ENCODE data around the gene PGAP2.

Gene PGAP2

DNA sequence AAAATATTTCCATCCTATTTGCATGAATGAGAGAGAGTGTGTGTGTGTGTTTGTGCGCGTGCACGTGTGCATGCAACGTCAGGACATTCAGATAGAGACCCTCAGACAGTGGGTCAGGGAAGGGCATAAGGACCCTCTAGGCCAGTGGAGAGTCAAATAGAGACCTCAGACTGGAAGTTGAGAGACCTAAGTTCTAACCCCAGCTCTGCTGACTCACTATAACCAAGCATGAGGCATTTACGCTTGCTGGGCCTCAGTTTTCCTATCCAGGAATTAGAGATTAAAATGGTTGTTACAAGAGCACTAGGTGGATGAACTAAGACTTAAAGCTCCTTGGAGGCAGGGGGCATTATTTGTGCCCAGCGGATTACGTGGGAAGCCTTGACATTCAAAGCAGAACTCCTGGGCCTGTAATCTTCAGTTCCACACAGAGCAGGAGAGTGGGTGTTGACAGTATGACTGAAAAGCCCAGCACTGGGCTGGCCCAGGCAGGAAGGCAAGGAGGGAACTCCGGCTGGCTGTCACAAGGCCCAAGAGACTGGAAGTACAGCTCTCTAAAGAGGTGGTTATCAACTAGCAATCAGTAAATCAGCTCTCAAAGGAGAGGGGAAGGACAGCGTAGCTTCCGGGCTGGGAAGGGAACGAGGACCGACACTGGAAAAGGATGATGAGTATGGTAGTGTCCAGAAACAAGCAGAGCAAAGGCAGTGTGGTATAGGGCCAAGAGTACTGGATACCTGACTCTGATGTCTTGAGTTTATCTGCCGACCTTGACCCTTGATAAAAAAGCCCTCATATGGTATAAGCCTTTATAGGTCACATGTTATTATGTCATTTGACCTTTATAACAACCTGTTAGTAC is 23.2 kb downstream of the PGAP2 start:
- Histone ChIP-seq H3K27ac (ENCODE audit: low read depth, low read length) (no peak overlapping the region), H3K9ac (ENCODE audit: low read depth in 1 of 2, low read length in 2 of 2) (peak overlapping the region in 1 of 2 donors; percentile 6), H3K4me1 (ENCODE audit: control insufficient read depth in 1 of 2, insufficient read depth in 2 of 2, low read length in 2 of 2) (peaks cover 45 to 49% of the 10 kb centered on the region in 2 donors), H3K4me3 (ENCODE audit: low read depth in 1 of 2, low read length in 2 of 2) (peak overlapping the region in 1 of 2 donors; percentile 9), H3K27me3 (ENCODE audit: control insufficient read depth in 1 of 2, insufficient read depth in 2 of 2, low read length in 2 of 2) (no peaks in the 10 kb centered on the region), H3K36me3 (ENCODE audit: control insufficient read depth in 1 of 2, insufficient read depth in 2 of 2, low read length in 2 of 2) (peaks cover 9 to 34% of the 10 kb centered on the region in 2 donors), H3K9me3 (ENCODE audit: control insufficient read depth in 1 of 2, low read length in 2 of 2) (no peaks in the 10 kb centered on the region)

DNA sequence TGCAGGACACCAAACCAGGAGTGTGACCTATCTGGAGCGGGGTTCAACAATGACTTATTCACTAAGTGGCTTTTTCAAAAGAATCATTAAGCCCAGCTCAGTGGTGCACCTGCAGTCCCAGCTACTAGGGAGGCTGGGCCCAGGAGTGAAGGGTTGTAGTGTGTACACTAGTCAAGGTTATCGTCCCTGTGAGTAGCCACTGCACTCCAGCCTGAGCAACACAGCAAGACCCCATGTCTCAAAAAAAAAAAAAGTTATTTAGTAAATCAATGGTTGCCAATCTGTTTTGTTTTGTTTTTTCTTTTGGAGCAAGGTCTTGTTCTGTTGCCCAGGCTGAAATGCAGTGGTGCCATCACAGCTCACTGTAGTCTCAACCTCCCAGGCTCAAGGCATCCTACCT is 24.5 kb downstream of the PGAP2 start:
- Histone ChIP-seq H3K4me3 (ENCODE audit: low read depth in 1 of 2, low read length in 2 of 2) (no peak overlapping the region), H3K9me3 (ENCODE audit: control insufficient read depth in 1 of 2, low read length in 2 of 2) (no peaks in the 10 kb centered on the region), H3K27ac (ENCODE audit: low read depth, low read length) (no peak overlapping the region), H3K36me3 (ENCODE audit: control insufficient read depth in 1 of 2, insufficient read depth in 2 of 2, low read length in 2 of 2) (peaks cover 3 to 22% of the 10 kb centered on the region in 2 donors), H3K4me1 (ENCODE audit: control insufficient read depth in 1 of 2, insufficient read depth in 2 of 2, low read length in 2 of 2) (peaks cover 56 to 58% of the 10 kb centered on the region in 2 donors), H3K27me3 (ENCODE audit: control insufficient read depth in 1 of 2, insufficient read depth in 2 of 2, low read length in 2 of 2) (no peaks in the 10 kb centered on the region), H3K9ac (ENCODE audit: low read depth in 1 of 2, low read length in 2 of 2) (no peak overlapping the region)

DNA sequence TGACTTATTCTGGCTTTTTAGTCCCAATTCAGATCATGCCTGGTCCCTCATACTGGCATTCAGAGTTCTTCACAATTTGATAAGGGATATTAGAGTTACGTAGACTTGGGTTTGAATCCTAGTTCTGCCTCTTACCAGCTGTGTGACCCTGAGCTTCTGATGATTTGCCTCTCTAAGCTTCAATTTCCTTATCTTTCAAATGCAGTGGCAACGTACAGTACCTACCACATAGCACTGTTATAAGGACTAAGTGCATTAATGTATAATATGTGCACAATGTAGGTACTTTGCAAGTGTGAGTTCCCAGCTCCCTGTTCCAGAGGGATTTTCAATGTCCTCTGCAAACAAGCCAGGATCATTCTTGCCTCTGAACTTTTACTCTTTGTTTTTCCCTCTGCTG is 25.1 kb downstream of the PGAP2 start:
- H3K4me3 ChIP-seq (ENCODE audit: low read depth in 1 of 2, low read length in 2 of 2): no peak overlapping the region
- H3K36me3 ChIP-seq (ENCODE audit: control insufficient read depth in 1 of 2, insufficient read depth in 2 of 2, low read length in 2 of 2): peaks cover 0 to 17% of the 10 kb centered on the region in 2 donors
- no peak overlapping the region for H3K9ac ChIP-seq (ENCODE audit: low read depth in 1 of 2, low read length in 2 of 2)
- H3K27me3 ChIP-seq (ENCODE audit: control insufficient read depth in 1 of 2, insufficient read depth in 2 of 2, low read length in 2 of 2): no peaks in the 10 kb centered on the region
- no peaks in the 10 kb centered on the region for H3K9me3 ChIP-seq (ENCODE audit: control insufficient read depth in 1 of 2, low read length in 2 of 2)
- H3K27ac ChIP-seq (ENCODE audit: low read depth, low read length): no peak overlapping the region
- H3K4me1 ChIP-seq (ENCODE audit: control insufficient read depth in 1 of 2, insufficient read depth in 2 of 2, low read length in 2 of 2): peaks cover 62 to 65% of the 10 kb centered on the region in 2 donors

DNA sequence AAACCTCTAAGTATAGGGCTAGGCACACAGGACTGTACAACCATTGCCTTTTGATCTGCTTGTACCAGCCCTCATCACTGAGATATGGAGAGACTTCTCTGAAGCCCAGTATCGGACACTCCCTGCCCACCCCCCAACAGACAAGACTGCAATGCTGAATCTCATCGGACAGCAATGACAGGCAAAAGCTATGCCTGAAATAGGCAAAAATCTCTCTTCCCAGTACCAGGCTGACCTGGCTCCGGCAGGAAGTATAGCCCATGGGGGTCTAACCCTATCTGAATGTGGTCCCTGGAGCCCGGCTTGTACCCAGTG is 25.9 kb downstream of the PGAP2 start:
- Histone ChIP-seq H3K9ac (ENCODE audit: low read depth in 1 of 2, low read length in 2 of 2) (no peak overlapping the region), H3K27ac (ENCODE audit: low read depth, low read length) (no peak overlapping the region), H3K9me3 (ENCODE audit: control insufficient read depth in 1 of 2, low read length in 2 of 2) (no peaks in the 10 kb centered on the region), H3K36me3 (ENCODE audit: control insufficient read depth in 1 of 2, insufficient read depth in 2 of 2, low read length in 2 of 2) (peaks cover 0 to 16% of the 10 kb centered on the region in 2 donors), H3K27me3 (ENCODE audit: control insufficient read depth in 1 of 2, insufficient read depth in 2 of 2, low read length in 2 of 2) (no peaks in the 10 kb centered on the region), H3K4me3 (ENCODE audit: low read depth in 1 of 2, low read length in 2 of 2) (peak overlapping the region; percentile 9 to 11), H3K4me1 (ENCODE audit: control insufficient read depth in 1 of 2, insufficient read depth in 2 of 2, low read length in 2 of 2) (peaks cover 69 to 73% of the 10 kb centered on the region in 2 donors)

DNA sequence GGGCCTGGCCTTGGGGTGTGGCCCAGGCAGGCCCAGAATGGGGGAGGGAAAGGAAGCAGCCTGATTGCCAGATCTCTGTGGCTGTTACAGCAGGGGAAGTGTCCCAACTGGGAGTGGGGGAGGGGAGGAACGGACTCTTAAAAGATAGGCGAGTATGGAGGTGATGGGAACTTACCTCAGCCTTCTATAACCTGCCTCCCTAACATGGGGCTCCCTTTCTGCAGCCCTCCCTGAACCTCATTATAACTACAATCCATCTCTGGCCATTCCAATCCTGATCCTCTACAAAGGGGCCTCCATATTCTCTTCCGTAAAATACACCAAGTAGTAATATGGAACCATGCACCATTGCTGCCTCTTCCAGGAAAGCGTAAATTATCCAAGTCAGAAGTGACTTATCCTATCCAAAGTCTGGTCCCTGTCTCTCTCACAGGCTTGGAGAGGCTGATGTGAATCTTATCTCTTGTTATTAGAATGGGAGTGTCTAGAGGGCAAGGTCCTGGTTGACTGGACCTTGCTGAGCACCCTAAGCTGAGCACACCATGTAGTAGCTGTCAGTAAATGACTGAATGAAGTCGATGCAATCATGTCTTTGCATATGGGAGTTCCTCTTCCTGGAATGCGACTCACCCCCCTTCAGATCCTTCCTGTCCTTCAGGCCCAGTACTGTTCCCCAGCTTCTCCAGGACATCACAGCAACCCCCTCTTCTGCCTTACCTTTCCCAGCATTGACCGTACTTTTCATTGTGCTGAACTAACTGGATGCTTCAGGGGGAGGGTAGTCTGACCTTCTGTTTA is 26.5 kb downstream of the PGAP2 start:
- H3K27ac ChIP-seq (ENCODE audit: low read depth, low read length): no peak overlapping the region
- no peaks in the 10 kb centered on the region for H3K9me3 ChIP-seq (ENCODE audit: control insufficient read depth in 1 of 2, low read length in 2 of 2)
- no peak overlapping the region for H3K9ac ChIP-seq (ENCODE audit: low read depth in 1 of 2, low read length in 2 of 2)
- peaks cover 0 to 12% of the 10 kb centered on the region in 2 donors for H3K36me3 ChIP-seq (ENCODE audit: control insufficient read depth in 1 of 2, insufficient read depth in 2 of 2, low read length in 2 of 2)
- no peaks in the 10 kb centered on the region for H3K27me3 ChIP-seq (ENCODE audit: control insufficient read depth in 1 of 2, insufficient read depth in 2 of 2, low read length in 2 of 2)
- H3K4me1 ChIP-seq (ENCODE audit: control insufficient read depth in 1 of 2, insufficient read depth in 2 of 2, low read length in 2 of 2): peaks cover 75 to 79% of the 10 kb centered on the region in 2 donors
- H3K4me3 ChIP-seq (ENCODE audit: low read depth in 1 of 2, low read length in 2 of 2): peak overlapping the region; percentile 9 to 23

DNA sequence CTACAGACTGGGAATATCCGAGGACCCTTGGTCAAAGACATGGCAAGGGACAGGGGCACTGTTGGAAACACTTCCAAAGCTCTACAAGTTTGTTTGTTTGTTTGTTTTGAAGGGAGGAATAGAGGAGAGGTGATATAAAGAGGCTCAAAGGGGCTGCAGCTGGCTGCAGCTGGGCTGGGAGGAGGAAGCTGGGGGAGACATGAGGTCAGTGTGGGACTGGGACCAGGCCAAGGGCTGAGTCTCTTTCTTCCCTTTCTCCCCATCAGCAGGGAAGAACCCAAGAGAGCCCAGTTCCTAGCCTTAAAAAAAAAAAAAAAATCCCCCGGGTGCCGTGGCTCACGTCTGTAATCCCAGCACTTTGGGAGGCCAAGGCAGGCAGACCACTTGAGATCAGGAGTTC is 27.4 kb downstream of the PGAP2 start:
- Histone ChIP-seq H3K4me1 (ENCODE audit: control insufficient read depth in 1 of 2, insufficient read depth in 2 of 2, low read length in 2 of 2) (peaks cover 78 to 79% of the 10 kb centered on the region in 2 donors), H3K4me3 (ENCODE audit: low read depth in 1 of 2, low read length in 2 of 2) (no peak overlapping the region), H3K9me3 (ENCODE audit: control insufficient read depth in 1 of 2, low read length in 2 of 2) (no peaks in the 10 kb centered on the region), H3K9ac (ENCODE audit: low read depth in 1 of 2, low read length in 2 of 2) (no peak overlapping the region), H3K36me3 (ENCODE audit: control insufficient read depth in 1 of 2, insufficient read depth in 2 of 2, low read length in 2 of 2) (peaks cover 0 to 7% of the 10 kb centered on the region in 2 donors), H3K27ac (ENCODE audit: low read depth, low read length) (no peak overlapping the region), H3K27me3 (ENCODE audit: control insufficient read depth in 1 of 2, insufficient read depth in 2 of 2, low read length in 2 of 2) (no peaks in the 10 kb centered on the region)

DNA sequence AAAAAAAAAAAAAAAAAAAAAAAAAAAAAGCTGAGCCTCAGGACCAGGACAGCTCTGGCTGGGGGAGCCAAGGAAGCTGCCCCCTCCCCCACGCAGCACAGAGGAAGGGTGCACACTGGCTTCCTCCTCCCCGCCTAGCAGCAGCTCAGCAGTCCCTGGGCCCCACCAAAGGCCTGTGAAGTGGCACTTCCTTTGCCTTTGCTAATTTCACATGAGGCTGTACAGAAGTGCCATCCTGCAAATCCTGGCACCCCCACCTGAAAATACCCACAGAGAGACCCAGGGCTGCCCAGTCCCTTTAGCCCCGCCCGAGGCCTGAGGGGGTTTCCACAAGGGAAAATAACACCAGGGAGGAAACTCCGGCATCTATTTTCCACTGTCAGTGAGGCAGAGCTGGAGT is 28.5 kb downstream of the PGAP2 start:
- H3K4me1 ChIP-seq (ENCODE audit: control insufficient read depth in 1 of 2, insufficient read depth in 2 of 2, low read length in 2 of 2): peaks cover 69 to 70% of the 10 kb centered on the region in 2 donors
- H3K36me3 ChIP-seq (ENCODE audit: control insufficient read depth in 1 of 2, insufficient read depth in 2 of 2, low read length in 2 of 2): peaks cover 0 to 7% of the 10 kb centered on the region in 2 donors
- H3K9me3 ChIP-seq (ENCODE audit: control insufficient read depth in 1 of 2, low read length in 2 of 2): no peaks in the 10 kb centered on the region
- peak overlapping the region in 1 of 2 donors; percentile 15 for H3K9ac ChIP-seq (ENCODE audit: low read depth in 1 of 2, low read length in 2 of 2)
- no peaks in the 10 kb centered on the region for H3K27me3 ChIP-seq (ENCODE audit: control insufficient read depth in 1 of 2, insufficient read depth in 2 of 2, low read length in 2 of 2)
- H3K4me3 ChIP-seq (ENCODE audit: low read depth in 1 of 2, low read length in 2 of 2): peak overlapping the region; percentile 26 to 33
- no peak overlapping the region for H3K27ac ChIP-seq (ENCODE audit: low read depth, low read length)

DNA sequence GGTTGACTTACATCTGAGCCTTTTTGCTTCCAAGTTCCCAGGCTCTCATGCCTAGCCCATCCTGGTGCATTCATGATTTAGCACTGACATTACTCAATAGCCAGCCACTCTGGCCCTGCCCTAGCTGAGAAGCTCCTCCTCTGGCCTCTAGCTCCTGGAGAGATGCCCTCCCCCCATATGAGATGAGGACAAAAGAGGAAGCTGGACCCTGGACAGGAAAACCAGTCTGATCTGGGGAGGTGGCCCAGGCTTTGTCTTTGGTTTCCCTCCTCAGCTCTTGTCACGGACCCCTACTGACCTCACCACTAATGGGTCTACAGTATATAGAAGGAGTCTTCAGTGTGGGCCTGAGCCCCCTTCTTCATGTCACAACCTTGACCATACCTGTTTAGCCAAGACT is 29.4 kb downstream of the PGAP2 start:
- Histone ChIP-seq H3K4me1 (ENCODE audit: control insufficient read depth in 1 of 2, insufficient read depth in 2 of 2, low read length in 2 of 2) (peaks cover 60 to 63% of the 10 kb centered on the region in 2 donors), H3K9ac (ENCODE audit: low read depth in 1 of 2, low read length in 2 of 2) (no peak overlapping the region), H3K27ac (ENCODE audit: low read depth, low read length) (no peak overlapping the region), H3K36me3 (ENCODE audit: control insufficient read depth in 1 of 2, insufficient read depth in 2 of 2, low read length in 2 of 2) (peaks cover 0 to 5% of the 10 kb centered on the region in 2 donors), H3K4me3 (ENCODE audit: low read depth in 1 of 2, low read length in 2 of 2) (peak overlapping the region; percentile 78 to 79), H3K9me3 (ENCODE audit: control insufficient read depth in 1 of 2, low read length in 2 of 2) (no peaks in the 10 kb centered on the region), H3K27me3 (ENCODE audit: control insufficient read depth in 1 of 2, insufficient read depth in 2 of 2, low read length in 2 of 2) (no peaks in the 10 kb centered on the region)

DNA sequence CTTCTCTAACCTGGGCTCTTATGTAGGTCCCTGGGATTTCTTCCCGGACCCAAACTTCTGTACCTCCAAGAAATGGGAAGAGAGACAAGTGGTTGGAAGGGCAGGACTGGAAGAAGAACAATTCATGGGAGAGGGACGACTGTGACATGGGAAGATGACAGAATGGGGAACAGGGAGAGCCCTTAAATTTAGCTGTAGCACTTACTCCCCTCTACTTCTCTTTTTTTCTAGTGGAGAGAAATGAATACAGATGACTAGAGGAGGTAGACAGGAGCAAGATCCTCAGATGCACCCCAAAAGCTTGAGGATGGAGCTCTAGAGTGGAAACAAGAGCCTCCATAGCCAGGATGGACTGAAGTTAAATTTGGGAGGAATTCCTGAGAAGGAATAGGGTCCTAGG is 30.1 kb downstream of the PGAP2 start:
- H3K4me1 ChIP-seq (ENCODE audit: control insufficient read depth in 1 of 2, insufficient read depth in 2 of 2, low read length in 2 of 2): peaks cover 53 to 57% of the 10 kb centered on the region in 2 donors
- peak overlapping the region; percentile 78 to 79 for H3K4me3 ChIP-seq (ENCODE audit: low read depth in 1 of 2, low read length in 2 of 2)
- H3K9me3 ChIP-seq (ENCODE audit: control insufficient read depth in 1 of 2, low read length in 2 of 2): no peaks in the 10 kb centered on the region
- H3K36me3 ChIP-seq (ENCODE audit: control insufficient read depth in 1 of 2, insufficient read depth in 2 of 2, low read length in 2 of 2): peaks cover 0 to 2% of the 10 kb centered on the region in 2 donors
- peak overlapping the region; percentile 12 to 74 for H3K9ac ChIP-seq (ENCODE audit: low read depth in 1 of 2, low read length in 2 of 2)
- no peaks in the 10 kb centered on the region for H3K27me3 ChIP-seq (ENCODE audit: control insufficient read depth in 1 of 2, insufficient read depth in 2 of 2, low read length in 2 of 2)
- H3K27ac ChIP-seq (ENCODE audit: low read depth, low read length): no peak overlapping the region

Data from duodenal mucosa (tissue), 2 donors.